Cardiac muscle cell (in vitro differentiated cells and primary cell): ENCODE results near the gene SMAD7. TPM values are rescaled to one million over a fixed set of nuclear protein-coding genes. Genes with fewer than 3 reads are reported as not detected.

Experiments used
- DNase-seq, 2 donors: peaks; one replicate each; pipeline versions ENCODE4 v3.0.0 to v3.0.0-alpha.2; 2010 to 2017; ENCODE audit warnings: low read depth in 1 of 2, low spot score in 1 of 2
- H3K27ac ChIP-seq: fragments of 200-600 bp; sonication (generic); 2 replicates; pipeline ENCODE4 v1.5.1; 2016
- H3K27me3 ChIP-seq: fragments of 200-600 bp; sonication (generic); 2 replicates; pipeline ENCODE4 v1.6.0; 2016; ENCODE audit warnings: control low read depth
- H3K36me3 ChIP-seq: fragments of 200-600 bp; sonication (generic); 2 replicates; pipeline ENCODE4 v1.5.1; 2016; ENCODE audit warnings: control low read depth
- H3K4me1 ChIP-seq: fragments of 200-600 bp; sonication (generic); 2 replicates; pipeline ENCODE4 v1.8.1; 2017; ENCODE audit warnings: low read depth, mild to moderate bottlenecking, mixed run types
- H3K4me3 ChIP-seq: fragments of 200-600 bp; sonication (generic); 2 replicates; pipeline ENCODE4 v1.5.1; 2016; ENCODE audit warnings: mild to moderate bottlenecking
- H3K9me3 ChIP-seq: fragments of 200-600 bp; sonication (generic); 2 replicates; pipeline ENCODE4 v1.5.1; 2017; ENCODE audit warnings: low read depth, mild to moderate bottlenecking, control low read depth
- polyA plus RNA-seq: library from polyadenylated mRNA; unstranded; fragments of >200 nt; fragmentation: Nextera tagmentation; extraction: Ambion mirVana; gene quantifications from 2 replicates; pipeline ENCODE4 v1.2.1, GENCODE V29; 2016
- total RNA-seq: library from RNA; depleted of rRNA; stranded (reverse); fragments of >200 nt; gene quantifications from 2 replicates; pipeline ENCODE4 v1.2.3, GENCODE V29; 2016
- TF ChIP-seq, protein P1 (sequence below): IDR thresholded peaks from 2 replicates; pipeline ENCODE4 v1.5.1; 2012; ENCODE audit warnings: low read depth, mild to moderate bottlenecking, low read length

Gene SMAD7
- total and polyA plus RNA-seq, 2 experiments from 2014 or later, result 60.1 to 129 TPM

DNA sequence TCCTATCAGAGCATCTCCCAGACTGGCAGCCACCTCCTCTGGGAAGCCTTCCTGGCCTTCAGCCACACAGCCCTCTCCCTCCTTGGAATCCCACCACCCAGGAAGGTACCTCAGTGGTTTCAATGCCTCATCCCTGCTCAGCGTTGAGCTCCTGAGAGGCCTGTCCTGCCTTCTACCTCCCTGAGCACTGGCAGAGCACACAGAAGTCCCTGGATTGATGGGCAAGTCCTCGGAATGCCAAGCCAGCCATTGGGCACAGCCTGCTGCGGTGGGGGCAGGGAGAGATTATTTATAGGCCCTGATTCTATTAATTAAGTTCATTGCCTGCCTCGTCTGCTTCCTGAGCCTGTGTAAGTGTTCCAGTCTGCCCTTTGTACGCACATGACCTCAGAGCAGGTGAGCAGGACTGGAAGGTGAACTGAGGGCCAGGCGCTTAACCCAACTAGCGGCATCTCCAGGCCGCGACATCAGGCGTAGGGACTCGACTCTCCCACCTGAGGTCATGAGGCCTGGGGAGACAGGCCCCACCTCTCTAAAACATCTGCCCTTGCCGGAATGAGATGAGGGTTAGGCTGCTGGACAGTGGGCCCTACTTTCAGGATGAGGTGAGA is 63.4 kb downstream of the SMAD7 start:
- DNase-seq, result no peak
- H3K4me3 ChIP-seq, result no peak overlapping the region

DNA sequence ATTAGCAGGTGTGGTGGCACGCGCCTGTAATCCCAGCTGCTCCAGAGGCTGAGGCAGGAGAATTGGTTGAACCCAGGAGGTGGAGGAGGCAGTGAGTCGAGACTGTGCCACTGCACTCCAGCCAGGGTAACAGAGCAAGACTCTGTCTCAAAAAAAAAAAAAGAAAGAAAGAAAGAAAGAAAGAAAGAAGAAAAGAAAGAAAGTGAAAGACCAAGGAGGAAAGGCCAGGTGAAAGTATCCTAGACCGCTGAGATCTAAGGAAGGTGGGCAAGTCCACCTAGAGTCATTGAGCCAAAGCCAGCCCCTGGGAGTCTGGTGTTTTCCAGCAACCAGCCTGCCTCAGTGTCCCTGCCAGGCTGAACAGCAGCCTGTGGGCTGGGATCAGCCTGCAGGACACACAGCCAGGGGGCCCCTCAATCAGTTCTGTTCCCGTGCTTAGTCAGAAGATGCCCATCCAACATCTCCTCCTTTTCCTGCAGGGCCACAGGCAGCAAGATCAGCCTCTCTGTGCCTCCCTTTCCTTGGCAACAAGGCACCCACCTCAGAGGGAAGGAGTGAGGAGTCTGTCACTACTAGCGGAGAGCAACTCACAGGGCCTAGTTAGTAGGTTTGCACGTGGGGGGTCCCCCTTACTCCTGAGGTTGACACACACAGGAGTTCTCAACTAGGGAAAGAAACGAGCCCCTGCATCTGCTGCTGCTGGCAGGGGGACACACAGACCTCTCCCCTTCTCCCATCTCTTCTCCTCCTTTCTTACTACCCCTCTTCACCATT is 64.1 kb downstream of the SMAD7 start:
- H3K9me3 ChIP-seq, result no peaks in the 10 kb centered on the region
- no peak overlapping the region for H3K4me3 ChIP-seq
- no peak for DNase-seq
- H3K27me3 ChIP-seq, result no peaks in the 10 kb centered on the region
- H3K4me1 ChIP-seq, result peaks cover 14% of the 10 kb centered on the region
- no peaks in the 10 kb centered on the region for H3K36me3 ChIP-seq
- TF ChIP-seq, protein P1, sequence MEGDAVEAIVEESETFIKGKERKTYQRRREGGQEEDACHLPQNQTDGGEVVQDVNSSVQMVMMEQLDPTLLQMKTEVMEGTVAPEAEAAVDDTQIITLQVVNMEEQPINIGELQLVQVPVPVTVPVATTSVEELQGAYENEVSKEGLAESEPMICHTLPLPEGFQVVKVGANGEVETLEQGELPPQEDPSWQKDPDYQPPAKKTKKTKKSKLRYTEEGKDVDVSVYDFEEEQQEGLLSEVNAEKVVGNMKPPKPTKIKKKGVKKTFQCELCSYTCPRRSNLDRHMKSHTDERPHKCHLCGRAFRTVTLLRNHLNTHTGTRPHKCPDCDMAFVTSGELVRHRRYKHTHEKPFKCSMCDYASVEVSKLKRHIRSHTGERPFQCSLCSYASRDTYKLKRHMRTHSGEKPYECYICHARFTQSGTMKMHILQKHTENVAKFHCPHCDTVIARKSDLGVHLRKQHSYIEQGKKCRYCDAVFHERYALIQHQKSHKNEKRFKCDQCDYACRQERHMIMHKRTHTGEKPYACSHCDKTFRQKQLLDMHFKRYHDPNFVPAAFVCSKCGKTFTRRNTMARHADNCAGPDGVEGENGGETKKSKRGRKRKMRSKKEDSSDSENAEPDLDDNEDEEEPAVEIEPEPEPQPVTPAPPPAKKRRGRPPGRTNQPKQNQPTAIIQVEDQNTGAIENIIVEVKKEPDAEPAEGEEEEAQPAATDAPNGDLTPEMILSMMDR, result no peak
- H3K27ac ChIP-seq, result no peak overlapping the region

More for the DNA sequence above, 63.4 kb downstream of the SMAD7 start:
- no peaks in the 10 kb centered on the region for H3K36me3 ChIP-seq
- no peaks in the 10 kb centered on the region for H3K27me3 ChIP-seq
- TF ChIP-seq, protein P1, result no peak
- H3K27ac ChIP-seq, result no peak overlapping the region
- H3K9me3 ChIP-seq, result no peaks in the 10 kb centered on the region
- peaks cover 14% of the 10 kb centered on the region for H3K4me1 ChIP-seq

DNA sequence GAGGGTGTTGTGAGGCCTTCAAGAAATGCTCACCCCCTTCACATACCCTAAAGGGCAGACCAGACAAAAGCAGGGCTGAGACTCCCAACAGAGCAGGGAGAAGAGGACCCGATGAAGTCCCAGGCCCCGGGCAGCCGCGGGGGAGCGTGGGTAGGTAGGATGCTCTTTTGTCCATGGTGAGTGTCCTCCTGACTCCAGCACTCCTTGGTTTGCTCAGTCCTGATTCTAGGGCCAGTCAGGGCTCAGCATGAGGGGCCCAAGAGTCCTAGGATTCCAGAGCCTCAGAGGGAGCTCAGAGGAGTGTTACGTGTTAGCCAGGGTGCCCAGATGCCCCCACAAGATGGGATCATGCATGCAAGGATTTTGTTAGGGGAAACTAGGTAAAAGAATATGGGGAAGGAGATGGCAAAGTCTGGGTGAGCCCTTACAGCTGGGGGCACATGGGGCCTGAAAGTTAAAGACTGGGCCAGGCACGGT is 64.8 kb downstream of the SMAD7 start:
- TF ChIP-seq, protein P1, result no peak
- H3K36me3 ChIP-seq, result no peaks in the 10 kb centered on the region
- H3K4me1 ChIP-seq, result peaks cover 14% of the 10 kb centered on the region
- DNase-seq, result no peak
- H3K9me3 ChIP-seq, result no peaks in the 10 kb centered on the region
- no peak overlapping the region for H3K4me3 ChIP-seq
- no peaks in the 10 kb centered on the region for H3K27me3 ChIP-seq
- H3K27ac ChIP-seq, result no peak overlapping the region

DNA sequence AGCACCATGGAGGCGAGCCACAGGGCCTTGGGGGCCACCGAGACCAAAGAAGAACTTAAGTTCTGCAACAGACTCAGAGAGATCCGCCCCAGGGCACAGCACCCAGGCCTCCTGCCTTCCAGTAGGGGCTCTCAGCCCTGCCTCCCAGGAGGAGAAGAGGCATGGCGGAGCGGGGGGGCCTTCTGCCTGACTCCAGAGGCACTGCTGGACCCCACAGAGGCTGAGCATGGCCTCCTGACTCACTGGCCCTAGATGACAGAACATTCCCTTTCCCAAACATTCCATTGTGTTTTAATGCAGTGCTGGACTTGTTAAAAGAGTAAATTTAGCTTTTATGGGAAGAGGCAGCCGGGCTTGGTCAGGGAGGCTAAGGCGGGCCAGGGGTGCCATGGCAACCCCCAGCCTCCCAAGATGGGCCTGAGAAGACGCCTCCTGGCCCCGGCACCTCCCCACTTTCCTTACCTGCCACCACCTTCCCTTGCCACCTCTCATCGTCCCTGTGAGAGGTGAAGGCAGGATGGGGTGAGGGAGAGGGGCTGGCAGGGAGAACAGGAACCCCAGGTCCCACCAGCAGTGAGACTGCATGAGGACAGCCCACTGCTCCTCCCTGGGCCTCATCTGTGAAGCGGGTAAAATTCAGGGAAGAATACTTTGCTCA is 65.4 kb downstream of the SMAD7 start:
- TF ChIP-seq, protein P1, result no peak
- Histone ChIP-seq H3K36me3 (no peaks in the 10 kb centered on the region), H3K9me3 (no peaks in the 10 kb centered on the region), H3K4me3 (no peak overlapping the region), H3K4me1 (peaks cover 14% of the 10 kb centered on the region), H3K27me3 (no peaks in the 10 kb centered on the region), H3K27ac (no peak overlapping the region)
- no peak for DNase-seq

DNA sequence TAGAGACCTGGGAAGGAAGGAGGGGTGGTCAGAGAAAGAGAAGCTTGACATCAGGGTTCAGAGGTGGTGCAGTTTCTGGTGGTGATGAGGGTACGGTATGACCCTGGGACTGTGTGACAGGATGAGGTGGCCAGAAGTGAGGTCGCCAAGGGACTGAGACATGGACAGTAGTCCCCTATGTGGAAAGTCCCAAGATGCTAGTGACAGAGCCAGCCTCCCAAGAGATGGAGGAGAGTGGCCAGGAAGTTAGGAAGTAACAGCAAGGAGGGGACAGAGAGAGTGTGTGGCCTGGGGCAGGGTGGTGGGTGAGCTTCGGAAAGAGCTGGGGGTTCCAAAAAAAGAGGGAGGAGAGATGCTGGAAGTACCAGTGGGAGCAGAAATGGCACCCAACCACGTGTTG is 66.0 kb downstream of the SMAD7 start:
- TF ChIP-seq, protein P1, result no peak
- H3K4me1 ChIP-seq, result peaks cover 14% of the 10 kb centered on the region
- no peak for DNase-seq
- no peak overlapping the region for H3K4me3 ChIP-seq
- H3K36me3 ChIP-seq, result no peaks in the 10 kb centered on the region
- H3K9me3 ChIP-seq, result no peaks in the 10 kb centered on the region
- H3K27me3 ChIP-seq, result no peaks in the 10 kb centered on the region
- no peak overlapping the region for H3K27ac ChIP-seq
